ACC112 (cell line): ENCODE measurements around the gene ARHGEF25.
"Not testable (repeated sequence)": the region's sequence is repeated elsewhere in the genome, so short reads cannot be mapped to it uniquely, and the experiment has no call there.

ENCODE experiments used
- H2AFZ ChIP-seq: fragments of 200-600 bp; sonication (generic); one replicate; pipeline ENCODE4 v1.6.0; 2017; ENCODE audit warnings: antibody characterized with exemption, low read length; ENCODE audit not compliant: unreplicated experiment
- H3K27ac ChIP-seq: fragments of 200-600 bp; sonication (generic); 2 replicates; pipeline ENCODE4 v1.5.1; 2014; ENCODE audit warnings: low read depth, mild to moderate bottlenecking, antibody characterized with exemption, low read length, moderate library complexity
- H3K27me3 ChIP-seq: fragments of 200-600 bp; sonication (generic); 2 replicates; pipeline ENCODE4 v1.6.1; 2014; ENCODE audit warnings: mild to moderate bottlenecking, antibody characterized with exemption, low read length, moderate library complexity, mixed read lengths; ENCODE audit not compliant: insufficient read depth
- H3K36me3 ChIP-seq: fragments of 200-600 bp; sonication (generic); 2 replicates; pipeline ENCODE4 v1.6.1; 2016; ENCODE audit warnings: mild to moderate bottlenecking, antibody characterized with exemption, low read length, moderate library complexity, mixed read lengths; ENCODE audit not compliant: insufficient read depth
- H3K4me1 ChIP-seq: fragments of 200-600 bp; sonication (generic); one replicate; pipeline ENCODE4 v1.6.1; 2016; ENCODE audit warnings: low read length, mixed read lengths; ENCODE audit not compliant: insufficient read depth, unreplicated experiment, control insufficient read depth
- H3K4me3 ChIP-seq: fragments of 200-600 bp; sonication (generic); 2 replicates; pipeline ENCODE4 v1.5.1; 2014; ENCODE audit warnings: mild to moderate bottlenecking, low read depth, low read length
- H3K79me2 ChIP-seq: fragments of 200-600 bp; sonication (generic); one replicate; pipeline ENCODE4 v1.6.0; 2016; ENCODE audit warnings: low read length; ENCODE audit not compliant: control insufficient read depth, unreplicated experiment, insufficient read depth

The ARHGEF25 gene

GRCh38 chr12:57586128-57586527, 25.1 kb upstream of the ARHGEF25 start:
- peaks cover 23% of the 10 kb centered on the region for H3K27me3 ChIP-seq
- no peak overlapping the region for H2AFZ ChIP-seq
- no peaks in the 10 kb centered on the region for H3K36me3 ChIP-seq
- H3K4me3 ChIP-seq: no peak overlapping the region
- no peaks in the 10 kb centered on the region for H3K79me2 ChIP-seq
- no peak overlapping the region for H3K27ac ChIP-seq
- no peaks in the 10 kb centered on the region for H3K4me1 ChIP-seq

GRCh38 chr12:57586832-57587429, 24.3 kb upstream of the ARHGEF25 start:
- Histone ChIP-seq H3K27me3 (peaks cover 23% of the 10 kb centered on the region), H3K79me2 (no peaks in the 10 kb centered on the region), H2AFZ (no peak overlapping the region), H3K4me3 (no peak overlapping the region), H3K27ac (no peak overlapping the region), H3K4me1 (peaks cover 2% of the 10 kb centered on the region), H3K36me3 (no peaks in the 10 kb centered on the region)

GRCh38 chr12:57588951-57589610, 22.2 kb upstream of the ARHGEF25 start:
- not testable (repeated sequence) for H3K4me1 ChIP-seq, H3K36me3 ChIP-seq, H3K4me3 ChIP-seq, H3K79me2 ChIP-seq, H3K27ac ChIP-seq, H2AFZ ChIP-seq
- H3K27me3 ChIP-seq: peaks cover 23% of the 10 kb centered on the region

GRCh38 chr12:57590479-57590863, 20.8 kb upstream of the ARHGEF25 start:
- peak overlapping the region; percentile 95 for H3K4me3 ChIP-seq
- peaks cover 18% of the 10 kb centered on the region for H3K27me3 ChIP-seq
- H3K27ac ChIP-seq: no peak overlapping the region
- H3K36me3 ChIP-seq: no peaks in the 10 kb centered on the region
- H2AFZ ChIP-seq: peak overlapping the region; percentile 99
- peaks cover 10% of the 10 kb centered on the region for H3K4me1 ChIP-seq
- H3K79me2 ChIP-seq: no peaks in the 10 kb centered on the region

GRCh38 chr12:57590864-57591781, 20.1 kb upstream of the ARHGEF25 start, which contains the start of gene PIP4K2C:
PIP4K2C (plus strand) TSS chr12:57591192; CDS start chr12:57591290, 98 bp downstream.
- H3K27ac ChIP-seq: no peak within 1 kb of the TSS
- no peaks in the 10 kb centered on the region for H3K36me3 ChIP-seq
- H3K4me3 ChIP-seq: peak within 1 kb of the TSS; percentile 95
- H3K79me2 ChIP-seq: no peaks in the 10 kb centered on the region
- H3K4me1 ChIP-seq: peaks cover 10% of the 10 kb centered on the region
- peaks cover 15% of the 10 kb centered on the region for H3K27me3 ChIP-seq
- H2AFZ ChIP-seq: peak within 1 kb of the TSS; percentile 99

GRCh38 chr12:57591782-57592325, 19.4 kb upstream of the ARHGEF25 start:
- Histone ChIP-seq H3K79me2 (no peaks in the 10 kb centered on the region), H3K27me3 (peaks cover 12% of the 10 kb centered on the region), H2AFZ (peak overlapping the region; percentile 99), H3K27ac (no peak overlapping the region), H3K4me1 (peaks cover 10% of the 10 kb centered on the region), H3K4me3 (peak overlapping the region; percentile 95), H3K36me3 (no peaks in the 10 kb centered on the region)

- H2AFZ ChIP-seq: no peak overlapping the region
- peaks cover 10% of the 10 kb centered on the region for H3K4me1 ChIP-seq
- H3K4me3 ChIP-seq: no peak overlapping the region; the same call in 1 of the 2 replicates
- peaks cover 7% of the 10 kb centered on the region for H3K27me3 ChIP-seq
- no peaks in the 10 kb centered on the region for H3K36me3 ChIP-seq
- H3K27ac ChIP-seq: no peak overlapping the region
- no peaks in the 10 kb centered on the region for H3K79me2 ChIP-seq
Observed at GRCh38 chr12:57592551-57593165, 18.6 kb upstream of the ARHGEF25 start.

- no peak overlapping the region for H3K27ac ChIP-seq
Observed at GRCh38 chr12:57593187-57593586, 18.0 kb upstream of the ARHGEF25 start.

GRCh38 chr12:57600395-57600794, 10.8 kb upstream of the ARHGEF25 start:
- Histone ChIP-seq H3K4me1 (peaks cover 13% of the 10 kb centered on the region), H3K4me3 (no peak overlapping the region), H3K36me3 (peaks cover 9% of the 10 kb centered on the region; the same call in 1 of the 2 replicates), H2AFZ (no peak overlapping the region), H3K79me2 (no peaks in the 10 kb centered on the region), H3K27me3 (no peaks in the 10 kb centered on the region), H3K27ac (no peak overlapping the region)

More at GRCh38 chr12:57593187-57593586, 18.0 kb upstream of the ARHGEF25 start:
- Histone ChIP-seq H3K4me3 (no peak overlapping the region), H3K36me3 (no peaks in the 10 kb centered on the region), H2AFZ (no peak overlapping the region), H3K4me1 (peaks cover 10% of the 10 kb centered on the region), H3K27me3 (peaks cover 2% of the 10 kb centered on the region), H3K79me2 (no peaks in the 10 kb centered on the region)

GRCh38 chr12:57602544-57602943, 8.7 kb upstream of the ARHGEF25 start:
- peaks cover 17% of the 10 kb centered on the region for H3K4me1 ChIP-seq
- H3K27me3 ChIP-seq: no peaks in the 10 kb centered on the region
- H3K79me2 ChIP-seq: no peaks in the 10 kb centered on the region
- no peak overlapping the region for H3K4me3 ChIP-seq
- H3K36me3 ChIP-seq: peaks cover 9% of the 10 kb centered on the region; the same call in 1 of the 2 replicates
- H2AFZ ChIP-seq: no peak overlapping the region
- H3K27ac ChIP-seq: no peak overlapping the region
